Measurements from ENCODE around the gene ZNF581. TPM values are rescaled to one million over a fixed set of nuclear protein-coding genes. Genes with fewer than 3 reads are reported as not detected.

The ZNF581 gene
- total and polyA plus RNA-seq, 4 donors, result 2.1 to 7.3 (median 5.2) TPM

- no peak for TF ChIP-seq RXRA (IDR thresholded peaks at IDR 0.05)
- no peak for TF ChIP-seq YY1 (IDR thresholded peaks at IDR 0.05)
- TF ChIP-seq MAX (IDR thresholded peaks at IDR 0.05), result no peak
- TF ChIP-seq EGR1 (IDR thresholded peaks at IDR 0.05; ENCODE audit: low read depth in 2 of 2), result no peak
- no peak for TF ChIP-seq ATF3 (IDR thresholded peaks at IDR 0.05)
- no peak for TF ChIP-seq ZBTB33 (IDR thresholded peaks at IDR 0.05)
- TF ChIP-seq REST (IDR thresholded peaks at IDR 0.05), result no peak
- TF ChIP-seq GABPA (IDR thresholded peaks at IDR 0.05 in 1 of 2, conservative IDR thresholded peaks at IDR 0.05 in 1 of 2), result no peak
- TF ChIP-seq CTCF (IDR thresholded peaks at IDR 0.05; ENCODE audit: low read depth, low read length, missing input control), result no peak
- TF ChIP-seq FOXA1 (IDR thresholded peaks at IDR 0.05), result no peak
- TF ChIP-seq SP1 (IDR thresholded peaks at IDR 0.05), result no peak
- no peak for TF ChIP-seq HNF4G (IDR thresholded peaks at IDR 0.05)
- TF ChIP-seq NR2F2 (IDR thresholded peaks at IDR 0.05), result no peak
- no peak for TF ChIP-seq JUND (IDR thresholded peaks at IDR 0.05)
Observed at GRCh38 chr19:55621673-55622231, 21.7 kb upstream of the ZNF581 start.

More at GRCh38 chr19:55621673-55622231, 21.7 kb upstream of the ZNF581 start:
- Histone ChIP-seq H3K36me3 (ENCODE audit: control insufficient read depth in 4 of 4, insufficient read depth in 3 of 4, low read depth in 1 of 4, low read length in 3 of 4) (peaks cover 0 to 6% (median 4%) of the 10 kb centered on the region in 4 donors), H3K4me1 (ENCODE audit: control insufficient read depth in 4 of 4, insufficient read depth in 4 of 4, low read length in 3 of 4) (peaks cover 0 to 12% (median 7%) of the 10 kb centered on the region in 4 donors), H3K9ac (ENCODE audit: low read depth in 1 of 2, low read length in 2 of 2) (no peak overlapping the region), H3K4me3 (ENCODE audit: low read depth in 1 of 3, low read length in 3 of 3) (no peak overlapping the region), H3K27me3 (ENCODE audit: control insufficient read depth in 4 of 4, insufficient read depth in 4 of 4, low read length in 3 of 4) (no peaks in the 10 kb centered on the region), H3K9me3 (ENCODE audit: control insufficient read depth in 4 of 4, low read length in 3 of 4) (no peaks in the 10 kb centered on the region), H3K27ac (ENCODE audit: low read depth in 1 of 2, low read length in 2 of 2) (no peak overlapping the region)
- no peak for DNase-seq (ENCODE audit: low spot score)
- WGBS, result 96% methylated on average over 55 of the region's 55 CpGs

Data from liver (tissue), 9 donors.